Caco-2 (cell line): ENCODE data around the gene OTUB1. TPM values are rescaled to one million over a fixed set of nuclear protein-coding genes. Genes with fewer than 3 reads are reported as not detected.

Experiments used
- BruUV-seq: library from RNA; stranded (reverse); fragments of 400-500 nt; replicated peaks from 2 replicates; lab custom pipeline; 2021; lab: Mats Ljungman, UMichigan
- CTCF ChIA-PET: fragments of 300-600 bp; sonication (Branson Sonifier 250); formaldehyde crosslinking; loops from one replicate; lab custom pipeline; 2022; ENCODE audit warnings: antibody characterized with exemption; lab: Charles Lee
- POLR2A ChIA-PET: fragments of 300-600 bp; sonication (Branson Sonifier 250); formaldehyde crosslinking; loops from one replicate; lab custom pipeline; 2022; ENCODE audit warnings: antibody characterized with exemption; lab: Charles Lee
- DNase-seq, 2 experiments: peaks; one replicate each; pipeline versions ENCODE4 v3.0.0 to v3.0.0-alpha.2; 2020 to 2022
- H3K27me3 ChIP-seq: replicated peaks from 2 replicates; pipeline ENCODE4 v1.6.0; 2011; ENCODE audit warnings: low read length; ENCODE audit not compliant: control insufficient read depth, insufficient read depth
- H3K36me3 ChIP-seq: 2 replicates; pipeline ENCODE4 v1.5.1; 2011; ENCODE audit warnings: low read length; ENCODE audit not compliant: control insufficient read depth, insufficient read depth
- H3K4me1 ChIP-seq: fragments of 250-450 bp; sonication (Bioruptor Pico); 2 replicates; pipeline ENCODE4 v1.5.1; 2020; ENCODE audit warnings: mild to moderate bottlenecking
- H3K4me3 ChIP-seq: 2 replicates; pipeline ENCODE4 v1.5.1; 2011; ENCODE audit warnings: low read depth, mild to moderate bottlenecking, control low read depth, low read length
- H3K9me3 ChIP-seq: fragments of 250-450 bp; sonication (Bioruptor Pico); 2 replicates; pipeline ENCODE4 v1.5.1; 2020; ENCODE audit warnings: mild to moderate bottlenecking, moderate library complexity
- H3K27ac Mint-ChIP-seq: one replicate; pipeline ENCODE4 v1.8.0; 2022; ENCODE audit warnings: mixed read lengths; ENCODE audit not compliant: unreplicated experiment
- H3K27me3 Mint-ChIP-seq: one replicate; pipeline ENCODE4 v1.8.0; 2022; ENCODE audit warnings: mixed read lengths; ENCODE audit not compliant: insufficient read depth, unreplicated experiment
- H3K36me3 Mint-ChIP-seq: one replicate; pipeline ENCODE4 v1.8.0; 2022; ENCODE audit warnings: mild to moderate bottlenecking, mixed read lengths; ENCODE audit not compliant: insufficient read depth, unreplicated experiment
- H3K4me1 Mint-ChIP-seq: one replicate; pipeline ENCODE4 v1.8.0; 2022; ENCODE audit warnings: low read depth, mixed read lengths; ENCODE audit not compliant: unreplicated experiment
- H3K4me3 Mint-ChIP-seq: one replicate; pipeline ENCODE4 v1.8.0; 2022; ENCODE audit warnings: mild to moderate bottlenecking, moderate library complexity, mixed read lengths; ENCODE audit not compliant: unreplicated experiment
- H3K9me3 Mint-ChIP-seq: one replicate; pipeline ENCODE4 v1.8.0; 2022; ENCODE audit warnings: mixed read lengths; ENCODE audit not compliant: unreplicated experiment
- CTCF ChIP-seq, 2 experiments: fragments of 200-600 bp in 1 of 2; IDR thresholded peaks; 1 replicate in 1 of 2; 2 replicates in 1 of 2; pipeline versions ENCODE4 v1.5.1 to v1.8.0; 2011 to 2022; ENCODE audit warnings: antibody characterized with exemption in 1 of 2, control low read depth in 1 of 2, inconsistent platforms in 1 of 2, low read depth in 1 of 2, low read length in 1 of 2, mild to moderate bottlenecking in 1 of 2, moderate library complexity in 1 of 2; ENCODE audit not compliant: insufficient read depth in 1 of 2, severe bottlenecking in 1 of 2, unreplicated experiment in 1 of 2
- intact Hi-C: fragments of 100-400 bp; cut with micrococcal nuclease; formaldehyde crosslinking; loops from one replicate; pipeline ENCODE4 v1.10.0; 2022; ENCODE audit not compliant: unreplicated experiment
- total RNA-seq: library from RNA; stranded (reverse); gene quantifications from 2 replicates; pipeline ENCODE4 v1.2.3, GENCODE V29; 2022

The OTUB1 gene
- total RNA-seq, 1 experiment from 2014 or later = 152 TPM

- Mint-ChIP-seq H3K9me3 (no peaks in the 10 kb centered on the region), H3K27ac (no peak overlapping the region), H3K27me3 (no peaks in the 10 kb centered on the region), H3K4me3 (no peak overlapping the region), H3K4me1 (no peaks in the 10 kb centered on the region), H3K36me3 (peaks cover 34% of the 10 kb centered on the region)
- intact Hi-C loops = no loop called here
- ChIA-PET CTCF (no interaction called here), POLR2A (no interaction called here)
- no peak for TF ChIP-seq CTCF (IDR thresholded peaks at IDR 0.05; ENCODE audit: insufficient read depth in 1 of 2, low read depth in 1 of 2, low read length in 1 of 2, severe bottlenecking in 1 of 2, unreplicated experiment in 1 of 2)
- Histone ChIP-seq H3K4me1 (no peaks in the 10 kb centered on the region), H3K36me3 (no peaks in the 10 kb centered on the region), H3K4me3 (no peak overlapping the region), H3K27me3 (no peaks in the 10 kb centered on the region), H3K9me3 (no peaks in the 10 kb centered on the region)
- BruUV-seq = no TSS peak
- no peak for DNase-seq
Measured at GRCh38 chr11:64009710-64010109, 23.5 kb downstream of the OTUB1 start.

GRCh38 chr11:64010783-64011182, 24.5 kb downstream of the OTUB1 start:
- BruUV-seq = no TSS peak
- CTCF ChIA-PET = no interaction called here
- H3K4me3 Mint-ChIP-seq = no peak overlapping the region

DNA sequence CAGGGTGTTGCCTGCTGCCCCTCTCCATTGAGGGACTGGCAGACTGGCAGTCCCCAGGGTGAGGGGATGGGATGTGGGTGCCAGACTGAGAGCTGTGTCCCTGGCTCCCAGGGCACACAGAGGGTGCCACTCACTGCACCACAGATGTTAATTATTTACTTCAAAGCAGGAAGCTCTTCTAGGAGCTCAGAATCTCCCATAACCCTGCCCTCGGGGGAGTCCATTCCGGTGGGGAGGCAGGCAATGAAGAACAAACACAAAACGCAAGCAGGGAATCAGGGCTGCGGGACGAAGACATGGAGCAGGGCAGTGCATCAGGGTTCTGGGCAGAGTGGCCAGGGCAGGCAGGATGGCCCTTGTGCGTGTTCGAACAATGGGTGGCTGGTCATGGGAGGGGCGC, 25.1 kb downstream of the OTUB1 start:
- no peaks in the 10 kb centered on the region for H3K4me1 Mint-ChIP-seq
- no peak overlapping the region for H3K4me3 ChIP-seq
- H3K36me3 ChIP-seq = no peaks in the 10 kb centered on the region
- no peaks in the 10 kb centered on the region for H3K9me3 ChIP-seq
- CTCF ChIA-PET = no interaction called here
- POLR2A ChIA-PET = no interaction called here
- no peaks in the 10 kb centered on the region for H3K9me3 Mint-ChIP-seq
- no TSS peak for BruUV-seq
- H3K27me3 ChIP-seq = no peaks in the 10 kb centered on the region
- no peak for DNase-seq
- intact Hi-C loops = no loop called here
- H3K4me3 Mint-ChIP-seq = no peak overlapping the region
- no peak overlapping the region for H3K27ac Mint-ChIP-seq
- no peak for TF ChIP-seq CTCF (IDR thresholded peaks at IDR 0.05; ENCODE audit: insufficient read depth in 1 of 2, low read depth in 1 of 2, low read length in 1 of 2, severe bottlenecking in 1 of 2, unreplicated experiment in 1 of 2)
- no peaks in the 10 kb centered on the region for H3K27me3 Mint-ChIP-seq
- H3K36me3 Mint-ChIP-seq = peaks cover 40% of the 10 kb centered on the region
- H3K4me1 ChIP-seq = no peaks in the 10 kb centered on the region

More at GRCh38 chr11:64010783-64011182, 24.5 kb downstream of the OTUB1 start:
- POLR2A ChIA-PET = no interaction called here
- Histone ChIP-seq H3K9me3 (no peaks in the 10 kb centered on the region), H3K36me3 (no peaks in the 10 kb centered on the region), H3K4me3 (no peak overlapping the region), H3K4me1 (no peaks in the 10 kb centered on the region), H3K27me3 (no peaks in the 10 kb centered on the region)
- TF ChIP-seq CTCF (IDR thresholded peaks at IDR 0.05; ENCODE audit: insufficient read depth in 1 of 2, low read depth in 1 of 2, low read length in 1 of 2, severe bottlenecking in 1 of 2, unreplicated experiment in 1 of 2) = no peak
- H3K4me1 Mint-ChIP-seq = no peaks in the 10 kb centered on the region
- no peaks in the 10 kb centered on the region for H3K27me3 Mint-ChIP-seq
- intact Hi-C loops = no loop called here
- H3K27ac Mint-ChIP-seq = no peak overlapping the region
- H3K36me3 Mint-ChIP-seq = peaks cover 40% of the 10 kb centered on the region
- H3K9me3 Mint-ChIP-seq = no peaks in the 10 kb centered on the region
- no peak for DNase-seq
